Left renal pelvis (tissue), 4 donors: ENCODE results near the gene C22orf39. TPM values are rescaled to one million over a fixed set of nuclear protein-coding genes. Genes with fewer than 3 reads are reported as not detected.
A peak's percentile ranks its signal among the peaks of the same experiment; 100 is the strongest.

ENCODE experiments used
- DNase-seq, 4 donors: peaks; one replicate each; pipeline ENCODE4 v3.0.0-alpha.2; 2013; ENCODE audit warnings: low read depth in 4 of 4, low spot score in 3 of 4
- polyA plus RNA-seq, 4 donors: library from polyadenylated mRNA; unstranded; fragments of 120-200 nt; gene quantifications; one replicate each; pipeline ENCODE4 v1.2.1, GENCODE V29; 2013; ENCODE audit not compliant: insufficient read length in 4 of 4

The C22orf39 gene
- polyA plus RNA-seq, 4 donors = 39.6 to 46.4 (median 43.2) TPM

DNA sequence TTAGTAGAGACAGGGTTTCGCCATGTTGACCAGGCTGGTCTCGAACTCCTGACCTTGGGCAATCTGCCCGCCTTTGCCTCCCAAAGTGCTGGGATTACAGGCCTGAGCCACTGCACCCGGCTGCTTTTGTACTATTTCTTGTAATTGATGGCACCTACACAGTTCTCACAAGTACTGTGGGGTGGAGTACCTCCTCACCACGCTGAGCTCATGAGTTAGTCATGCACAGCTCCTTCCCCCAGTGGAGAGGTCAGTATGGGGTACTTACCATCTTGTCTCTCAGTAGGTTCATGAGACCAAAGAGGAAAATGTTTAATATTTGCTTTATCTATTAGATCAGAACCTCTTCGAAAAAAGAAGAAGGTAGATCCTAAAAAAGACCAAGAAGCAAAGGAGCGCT is 13.1 kb downstream of the C22orf39 start:
- no peak for DNase-seq

- DNase-seq = peak; percentile 80 to 86 (median 84)
Observed at GRCh38 chr22:19432133-19432851, 15.2 kb downstream of the C22orf39 start, which contains the start of gene MRPL40. Gene MRPL40 (plus strand): TSS chr22:19432545. CDS start chr22:19432555, 10 bp downstream.

DNA sequence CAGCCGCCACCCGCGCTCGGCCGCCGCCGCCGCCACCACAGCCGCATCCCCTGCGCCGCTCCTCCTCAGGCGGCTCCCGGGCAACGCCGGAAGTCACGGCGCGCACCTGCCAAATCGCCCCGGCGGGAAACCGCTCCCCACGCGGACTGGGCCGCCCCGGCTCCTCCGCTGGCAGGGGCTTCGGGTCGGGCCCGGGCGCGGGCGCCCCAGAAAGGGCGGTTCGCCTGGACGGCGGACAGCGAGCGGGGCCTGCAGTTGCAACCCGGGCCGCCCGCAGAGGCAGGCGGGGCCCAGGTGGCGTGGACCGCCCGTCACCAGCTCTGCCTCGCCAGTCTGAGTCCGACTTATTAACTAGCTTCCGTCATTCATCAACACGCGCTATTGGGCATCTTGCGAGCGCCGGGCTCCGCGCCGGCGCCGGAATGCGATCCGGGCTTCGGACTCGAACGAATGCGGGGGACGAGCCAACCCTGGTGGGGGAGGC is 15.8 kb downstream of the C22orf39 start, which contains the start of gene HIRA:
Gene HIRA, minus strand, starts transcription at position 85 of the 484 bp plus-strand sequence. CDS start 257 bp downstream, outside the sequence.
- peak in 1 of 4 donors; percentile 53 for DNase-seq

DNA sequence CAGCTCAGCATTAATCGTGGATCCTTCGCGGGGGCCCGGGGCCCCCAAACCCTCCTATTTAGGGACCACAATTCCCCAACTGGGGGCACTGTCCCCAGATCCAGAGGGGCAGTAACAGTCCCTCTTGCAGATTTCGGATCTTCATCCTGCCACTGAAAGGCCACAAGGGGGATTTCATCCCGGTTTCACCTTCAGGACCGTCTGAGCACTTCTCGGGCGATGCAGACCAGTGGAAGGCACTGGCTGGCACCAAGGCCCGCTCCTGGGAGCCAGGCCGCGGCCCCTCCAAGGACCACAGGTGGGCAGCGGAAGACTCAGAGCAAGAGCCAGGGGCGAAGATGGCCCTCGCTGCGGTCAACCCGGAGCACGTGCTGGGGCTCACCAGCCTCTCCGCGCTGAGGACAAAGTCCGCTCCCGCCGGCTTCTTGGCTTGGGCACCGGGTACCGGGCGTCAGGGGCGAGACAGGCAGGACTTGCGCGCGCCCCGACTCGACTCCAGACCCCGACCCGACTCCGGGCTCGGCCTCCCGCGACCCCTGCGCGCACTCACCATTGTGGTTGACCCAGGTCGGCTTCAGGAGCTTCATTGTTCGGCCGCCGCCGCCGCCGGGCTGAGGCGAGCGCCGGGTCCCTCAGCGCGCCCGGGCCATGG is 16.5 kb downstream of the C22orf39 start:
- DNase-seq = no peak

DNA sequence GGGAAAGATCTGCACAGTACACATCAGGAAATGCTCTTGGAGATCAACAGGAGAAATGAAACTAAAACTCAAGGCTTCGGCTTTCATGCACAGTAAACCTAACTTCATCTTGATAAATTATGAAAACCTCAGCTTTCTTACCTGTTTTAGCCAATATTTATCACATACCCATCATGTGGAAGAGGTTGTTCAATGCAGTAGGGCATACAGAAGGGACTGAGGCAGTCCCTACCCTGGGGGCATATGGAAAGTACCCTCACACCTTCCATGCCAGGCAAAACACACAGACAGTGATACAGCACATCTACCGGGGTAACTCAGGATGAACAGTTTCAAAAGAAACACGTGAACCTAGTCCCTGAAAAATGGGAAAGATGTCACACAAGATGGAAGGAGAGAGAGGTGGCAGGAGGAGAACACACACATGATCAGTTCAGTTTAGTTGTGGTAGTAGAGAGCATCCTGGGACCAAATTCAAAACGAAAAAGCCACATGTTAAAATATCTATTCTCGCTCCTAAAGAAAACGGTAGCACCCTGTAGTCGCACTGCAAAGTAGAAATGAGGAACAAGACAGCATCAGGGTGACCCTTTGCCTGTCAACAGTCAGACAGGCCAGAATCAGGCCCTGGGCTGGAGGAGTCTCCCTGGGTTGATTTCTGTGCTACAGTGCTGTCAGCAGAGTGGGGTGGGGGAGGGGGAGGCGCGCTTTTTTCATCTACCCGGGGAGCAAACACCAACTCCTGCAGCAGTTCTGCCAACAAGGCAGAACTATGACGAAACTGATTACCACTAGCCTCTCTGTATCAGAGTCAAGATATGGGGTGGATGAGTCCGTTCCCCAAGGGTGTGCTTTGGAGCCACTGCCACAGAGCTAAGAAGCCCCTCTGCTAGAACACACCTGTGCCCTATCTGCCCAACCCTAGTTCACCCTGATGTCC is 17.3 kb downstream of the C22orf39 start:
- no peak for DNase-seq

GRCh38 chr22:19424186-19424500 is 23.4 kb downstream of the C22orf39 start:
- DNase-seq = no peak

DNA sequence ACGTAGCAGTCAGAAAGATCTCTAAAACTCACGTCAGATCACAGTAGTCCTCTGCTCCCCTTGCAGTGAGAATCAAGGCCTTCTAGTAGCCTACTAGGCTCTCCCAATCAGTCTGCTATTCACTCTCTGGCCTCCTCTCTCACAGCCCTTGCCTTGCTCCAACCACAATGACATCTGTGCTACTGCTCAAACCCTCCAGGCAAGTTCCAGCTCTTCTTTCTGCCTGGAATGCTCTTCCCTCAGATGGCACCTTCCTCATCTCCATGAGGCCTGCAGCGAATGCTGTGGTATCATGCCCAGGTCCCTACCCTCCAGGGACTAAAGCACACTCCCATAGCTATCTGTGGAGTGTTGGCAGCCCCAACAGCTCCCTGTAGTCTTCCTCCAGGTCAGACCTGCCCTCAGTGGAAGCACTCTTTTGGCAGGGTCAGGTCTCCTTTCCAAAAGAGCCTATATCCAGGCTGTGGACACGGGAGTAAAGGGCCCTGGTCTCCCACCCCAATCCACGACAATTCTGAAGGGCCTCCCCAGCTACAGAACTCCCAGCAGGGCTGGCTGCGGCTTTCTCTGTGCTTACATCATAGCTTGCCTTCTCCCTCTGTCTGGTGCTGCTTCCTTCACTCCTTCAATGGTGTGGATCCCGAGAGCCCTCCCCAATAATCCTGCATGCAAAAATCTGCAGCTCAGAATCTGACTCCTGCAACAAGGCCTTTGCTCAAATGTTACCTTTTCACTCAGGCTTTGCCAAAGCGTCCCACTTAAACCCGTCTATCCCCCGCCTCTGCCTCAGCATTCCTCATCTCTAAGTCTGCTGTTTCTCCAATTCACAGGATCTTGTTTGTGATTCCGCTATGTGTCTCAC is 24.8 kb downstream of the C22orf39 start:
- DNase-seq = no peak

DNA sequence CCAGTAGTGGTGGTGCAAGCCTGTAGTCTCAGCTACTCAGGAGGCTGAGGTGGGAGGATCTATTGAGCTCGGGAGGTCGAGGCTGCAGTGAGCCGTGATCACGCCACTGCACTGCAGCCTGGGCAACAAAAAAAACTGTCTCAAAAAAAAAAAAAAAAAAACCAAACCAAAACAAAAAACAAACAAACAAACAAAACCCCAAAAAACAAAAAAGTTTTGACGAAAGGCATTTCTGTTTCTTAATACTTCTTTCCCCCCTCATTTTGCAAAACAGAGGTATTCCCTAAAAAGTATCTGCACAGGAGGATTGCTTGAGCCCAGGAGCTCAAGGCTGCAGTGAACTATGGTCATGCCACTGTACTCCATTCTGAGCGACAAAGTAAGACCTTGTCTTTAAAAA is 27.2 kb downstream of the C22orf39 start:
- no peak for DNase-seq

GRCh38 chr22:19419464-19420178 is 27.9 kb downstream of the C22orf39 start:
- DNase-seq = no peak

DNA sequence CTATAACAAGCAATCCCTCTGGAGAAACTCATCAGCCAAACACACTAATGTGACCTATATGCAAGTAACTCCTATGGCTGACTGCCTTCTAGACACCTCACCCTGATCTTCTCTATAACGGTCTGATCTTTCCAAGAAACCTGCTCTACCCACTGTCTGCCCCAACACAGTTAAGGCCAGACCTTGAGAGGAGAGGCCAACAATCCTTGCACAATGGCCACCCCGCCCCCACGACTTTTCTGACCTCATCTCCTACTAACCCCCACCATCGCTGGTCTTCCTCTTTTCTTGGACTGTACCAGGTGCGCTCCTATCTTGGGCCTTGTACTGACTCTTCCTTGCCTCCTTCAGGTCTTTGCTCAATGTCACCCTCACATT is 28.4 kb downstream of the C22orf39 start:
- no peak for DNase-seq

GRCh38 chr22:19412923-19413322 is 34.6 kb downstream of the C22orf39 start:
- DNase-seq = no peak

DNA sequence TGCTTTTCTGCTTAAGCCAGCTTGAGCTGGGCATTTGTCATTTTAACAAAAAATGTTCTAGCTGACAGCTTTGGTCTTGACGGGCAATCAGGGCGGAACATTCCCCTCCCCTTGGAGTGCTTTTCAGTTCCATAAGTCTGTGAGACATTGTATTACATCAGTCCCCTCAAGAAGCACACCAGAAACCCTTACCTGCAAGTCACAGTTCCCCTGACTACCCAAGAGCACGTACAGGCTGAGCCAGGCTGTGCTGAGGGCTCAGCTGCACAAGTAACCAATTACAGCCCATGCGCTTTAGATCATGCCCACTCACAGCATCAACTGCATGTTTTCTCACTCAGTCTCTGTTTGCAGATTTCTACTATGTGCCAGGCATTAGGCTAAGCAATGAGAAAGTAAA is 35.0 kb downstream of the C22orf39 start:
- DNase-seq = no peak

- DNase-seq = no peak
Observed at GRCh38 chr22:19411690-19412045, 35.8 kb downstream of the C22orf39 start.

GRCh38 chr22:19410941-19411689 is 36.4 kb downstream of the C22orf39 start:
- no peak for DNase-seq

GRCh38 chr22:19407649-19408606 is 39.6 kb downstream of the C22orf39 start:
- no peak for DNase-seq

DNA sequence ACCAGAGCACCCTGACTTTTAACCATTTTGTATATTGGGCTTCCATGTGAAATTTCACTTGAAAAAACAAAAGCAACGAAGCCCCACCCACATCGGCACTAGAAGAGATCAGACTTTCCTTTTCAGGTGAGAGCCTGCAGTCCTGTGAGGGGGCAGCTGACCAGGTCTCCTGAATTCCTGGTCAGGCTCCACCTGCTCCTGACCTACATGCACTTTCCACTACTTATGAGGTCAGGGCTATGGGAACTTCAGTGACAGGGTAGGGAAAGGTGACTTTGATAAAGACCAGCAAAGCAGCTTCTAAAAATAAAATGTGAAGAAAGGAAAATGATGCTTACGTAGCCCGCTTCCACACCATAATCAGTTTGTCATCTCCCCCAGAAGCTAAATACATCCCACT is 40.7 kb downstream of the C22orf39 start:
- no peak for DNase-seq

- DNase-seq = no peak
Observed at GRCh38 chr22:19406281-19406811, 41.2 kb downstream of the C22orf39 start.
